Activated CD8-positive, alpha-beta memory T cell treated with anti-CD3 and anti-CD28 coated beads, Interleukin-2, amount 10 ng/mL, durations not matched to agents 7 days and 5 days (primary cell): ENCODE results near the gene SLC25A3. TPM values are rescaled to one million over a fixed set of nuclear protein-coding genes. Genes with fewer than 3 reads are reported as not detected.
"Not testable (repeated sequence)": the region's sequence is repeated elsewhere in the genome, so short reads cannot be mapped to it uniquely, and the experiment has no call there.

Experiments used
- ATAC-seq: fragments of 150-1000 bp; cut with Tn5 transposase; one replicate; pipeline ENCODE4 v1.10.0; 2021; ENCODE audit warnings: moderate library complexity
- CTCF ChIA-PET: fragments of 350-600 bp; sonication (Branson Sonifier 250); formaldehyde crosslinking; loops from one replicate; lab custom pipeline; 2021; ENCODE audit warnings: antibody characterized with exemption; lab: Charles Lee
- DNase-seq: peaks from one replicate; pipeline ENCODE4 v3.0.0-alpha.2; 2020
- H3K27ac Mint-ChIP-seq: one replicate; pipeline ENCODE4 v1.8.0; 2021; ENCODE audit warnings: mild to moderate bottlenecking, mixed read lengths
- H3K27me3 Mint-ChIP-seq: one replicate; pipeline ENCODE4 v1.8.0; 2021; ENCODE audit warnings: mixed read lengths
- H3K36me3 Mint-ChIP-seq: one replicate; pipeline ENCODE4 v1.8.0; 2021; ENCODE audit warnings: mild to moderate bottlenecking, mixed read lengths
- H3K4me1 Mint-ChIP-seq: one replicate; pipeline ENCODE4 v1.8.0; 2021; ENCODE audit warnings: mixed read lengths
- H3K4me3 Mint-ChIP-seq: one replicate; pipeline ENCODE4 v1.8.0; 2021; ENCODE audit warnings: mild to moderate bottlenecking, moderate library complexity, mixed read lengths
- H3K9me3 Mint-ChIP-seq: one replicate; pipeline ENCODE4 v1.8.0; 2022; ENCODE audit warnings: low read depth, mixed read lengths
- total RNA-seq, 2 experiments: library from RNA; stranded (reverse); gene quantifications; one replicate each; pipeline ENCODE4 v1.2.3, GENCODE V29; 2021

SLC25A3 gene
- total RNA-seq, 2 experiments from 2014 or later, result 360 to 485 TPM

DNA sequence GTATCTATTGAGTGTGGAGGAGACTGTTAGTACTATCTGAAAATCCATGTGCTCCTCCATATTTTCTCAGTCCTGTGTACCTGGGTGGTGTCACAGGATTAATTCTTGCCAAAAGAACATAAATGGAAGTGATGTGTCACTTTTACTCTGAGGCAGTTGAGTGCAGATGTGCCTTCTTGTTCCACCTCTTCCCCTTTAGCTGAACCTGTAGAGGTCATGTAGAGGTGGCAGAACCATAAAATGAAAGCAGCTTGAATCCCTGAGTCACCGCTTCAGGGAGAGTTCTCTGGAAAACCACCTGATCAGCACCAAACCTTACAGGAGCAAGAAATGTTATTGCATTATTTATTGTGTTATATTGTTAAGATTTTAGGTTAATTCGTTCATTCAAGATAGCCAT is 14.7 kb upstream of the SLC25A3 start:
- H3K4me1 Mint-ChIP-seq, result no peaks in the 10 kb centered on the region
- ATAC-seq (no peak), DNase-seq (no peak)
- peaks cover 3% of the 10 kb centered on the region for H3K27me3 Mint-ChIP-seq
- CTCF ChIA-PET, result interaction anchor here (1.0 kb wide), 1 partner anchor 12 kb away, joined by 4 read pairs; no protein-coding TSS in a partner anchor
- H3K27ac Mint-ChIP-seq, result no peak overlapping the region
- H3K9me3 Mint-ChIP-seq, result no peaks in the 10 kb centered on the region
- H3K36me3 Mint-ChIP-seq, result no peaks in the 10 kb centered on the region
- H3K4me3 Mint-ChIP-seq, result no peak overlapping the region

DNA sequence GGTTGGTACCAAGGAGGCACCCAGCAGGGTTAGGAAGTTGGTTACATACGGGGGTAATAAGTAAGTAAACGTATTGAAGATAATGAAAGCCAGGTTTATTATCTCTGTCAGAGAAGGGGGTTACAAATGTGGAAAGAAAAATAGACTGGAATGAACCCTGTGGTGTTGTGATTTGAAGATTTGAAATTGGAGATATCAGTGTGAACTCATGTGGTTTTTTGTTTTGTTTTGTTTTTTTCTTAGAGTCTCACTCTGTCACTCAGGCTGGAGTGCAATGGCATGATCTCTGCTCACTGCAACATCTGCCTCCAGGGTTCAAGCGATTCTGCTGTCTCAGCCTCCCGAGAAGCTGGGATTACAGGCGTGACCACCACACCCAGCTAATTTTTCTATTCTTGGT is 14.1 kb upstream of the SLC25A3 start:
- DNase-seq, result no peak
- Mint-ChIP-seq H3K36me3 (no peaks in the 10 kb centered on the region), H3K4me3 (no peak overlapping the region), H3K4me1 (no peaks in the 10 kb centered on the region), H3K9me3 (no peaks in the 10 kb centered on the region), H3K27ac (no peak overlapping the region), H3K27me3 (peaks cover 3% of the 10 kb centered on the region)
- ATAC-seq, result no peak
- CTCF ChIA-PET, result interaction anchor here (0.9 to 1.2 kb wide), 2 partner anchors 8 to 12 kb away, joined by 3 to 4 read pairs; no protein-coding TSS in a partner anchor

DNA sequence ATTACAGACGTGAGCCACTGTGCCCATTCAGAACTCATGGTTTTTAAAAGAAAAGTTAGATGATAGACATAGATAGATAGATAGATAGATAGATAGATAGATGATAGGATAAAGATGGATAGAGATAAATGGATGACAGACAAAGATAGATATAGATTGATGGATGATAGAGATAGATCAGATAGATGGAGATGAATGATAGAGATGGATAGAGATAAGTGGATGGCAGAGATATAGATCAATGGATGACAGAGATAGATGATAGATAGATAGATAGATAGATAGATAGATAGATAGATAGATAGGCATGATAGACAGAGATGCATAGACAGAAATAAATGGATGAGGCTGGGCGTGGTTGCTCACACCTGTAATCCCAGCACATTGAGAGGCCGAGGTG is 13.7 kb upstream of the SLC25A3 start:
- Mint-ChIP-seq H3K9me3 (no peaks in the 10 kb centered on the region), H3K36me3 (no peaks in the 10 kb centered on the region), H3K27me3 (peaks cover 3% of the 10 kb centered on the region), H3K4me3 (no peak overlapping the region), H3K4me1 (no peaks in the 10 kb centered on the region), H3K27ac (no peak overlapping the region)
- CTCF ChIA-PET, result interaction anchor here (0.9 to 1.2 kb wide), 2 partner anchors 9 to 13 kb away, joined by 3 to 4 read pairs; no protein-coding TSS in a partner anchor
- ATAC-seq, result no peak
- DNase-seq, result no peak

DNA sequence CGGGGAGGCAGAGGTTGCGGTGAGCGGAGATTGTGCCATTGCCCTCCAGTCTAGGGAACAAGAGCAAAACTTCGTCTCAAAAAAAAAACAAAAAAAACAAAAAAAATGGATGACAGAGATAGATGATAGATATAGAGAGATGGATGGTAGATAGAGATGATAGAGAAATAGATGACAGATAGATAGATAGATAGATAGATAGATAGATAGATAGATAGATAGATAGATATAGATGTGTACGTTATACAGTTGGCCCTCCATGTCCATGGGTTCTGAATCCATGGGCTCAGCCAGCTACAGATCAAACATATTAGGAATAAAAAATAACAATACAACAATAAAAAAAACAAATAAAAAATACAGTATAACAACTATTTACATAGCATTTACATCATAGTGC is 12.8 kb upstream of the SLC25A3 start:
- no peaks in the 10 kb centered on the region for H3K36me3 Mint-ChIP-seq
- H3K27me3 Mint-ChIP-seq, result peaks cover 3% of the 10 kb centered on the region
- H3K27ac Mint-ChIP-seq, result no peak overlapping the region
- H3K4me3 Mint-ChIP-seq, result no peak overlapping the region
- CTCF ChIA-PET, result interaction anchor here (1.2 to 1.5 kb wide), 3 partner anchors 13 to 74 kb away, joined by 3 to 9 read pairs (median 4); no protein-coding TSS in a partner anchor
- H3K4me1 Mint-ChIP-seq, result no peaks in the 10 kb centered on the region
- no peaks in the 10 kb centered on the region for H3K9me3 Mint-ChIP-seq
- no peak for DNase-seq
- ATAC-seq, result no peak

DNA sequence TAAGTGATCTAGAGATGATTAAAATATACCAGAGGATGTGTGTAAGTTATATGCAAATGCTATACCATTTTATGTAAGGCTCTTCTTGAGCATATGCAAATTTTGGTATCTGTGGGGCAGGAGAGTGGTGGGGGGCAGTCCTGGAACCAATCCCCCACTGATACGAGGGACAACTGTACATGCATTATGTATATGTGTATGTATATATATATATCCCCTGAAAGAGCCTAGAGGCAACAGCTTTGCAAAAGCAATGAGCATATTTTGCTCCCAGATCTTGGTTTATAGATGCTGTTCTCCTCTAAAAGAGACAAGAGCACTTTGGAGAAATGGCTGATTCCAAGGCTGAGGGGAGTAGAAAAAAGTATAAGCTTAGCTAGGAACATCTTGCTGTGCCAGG is 12.4 kb upstream of the SLC25A3 start:
- DNase-seq, result no peak
- ATAC-seq, result no peak
- H3K27ac Mint-ChIP-seq, result no peak overlapping the region
- no peak overlapping the region for H3K4me3 Mint-ChIP-seq
- H3K36me3 Mint-ChIP-seq, result no peaks in the 10 kb centered on the region
- H3K27me3 Mint-ChIP-seq, result peaks cover 3% of the 10 kb centered on the region
- H3K4me1 Mint-ChIP-seq, result no peaks in the 10 kb centered on the region
- H3K9me3 Mint-ChIP-seq, result no peaks in the 10 kb centered on the region
- CTCF ChIA-PET, result interaction anchor here (1.4 to 1.5 kb wide), 2 partner anchors 14 to 73 kb away, joined by 3 to 9 read pairs; no protein-coding TSS in a partner anchor

DNA sequence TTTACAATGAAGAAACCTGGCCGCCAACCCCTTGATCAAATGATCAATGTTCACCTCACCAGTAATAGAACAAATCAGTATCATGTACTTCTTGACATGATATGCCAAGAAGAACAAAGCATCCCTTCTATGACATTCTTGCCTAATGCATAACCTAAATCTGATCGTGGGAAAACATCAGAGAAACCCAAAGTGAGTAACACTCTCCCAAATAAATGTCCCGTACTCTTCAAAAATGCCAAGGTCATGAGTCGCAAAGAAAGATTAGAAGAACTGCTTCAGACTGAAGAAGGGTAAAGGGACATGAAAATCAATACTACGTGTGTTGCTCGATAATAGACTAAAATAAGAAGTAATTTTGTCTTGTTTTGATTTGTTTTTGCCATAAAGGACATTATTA is 11.4 kb upstream of the SLC25A3 start:
- H3K9me3 Mint-ChIP-seq, result no peaks in the 10 kb centered on the region
- H3K27ac Mint-ChIP-seq, result no peak overlapping the region
- no peaks in the 10 kb centered on the region for H3K36me3 Mint-ChIP-seq
- peaks cover 3% of the 10 kb centered on the region for H3K27me3 Mint-ChIP-seq
- CTCF ChIA-PET, result interaction anchor here (1.4 to 1.5 kb wide), 2 partner anchors 15 to 72 kb away, joined by 3 to 9 read pairs; no protein-coding TSS in a partner anchor
- H3K4me3 Mint-ChIP-seq, result no peak overlapping the region
- ATAC-seq, result no peak
- no peaks in the 10 kb centered on the region for H3K4me1 Mint-ChIP-seq
- DNase-seq, result no peak

DNA sequence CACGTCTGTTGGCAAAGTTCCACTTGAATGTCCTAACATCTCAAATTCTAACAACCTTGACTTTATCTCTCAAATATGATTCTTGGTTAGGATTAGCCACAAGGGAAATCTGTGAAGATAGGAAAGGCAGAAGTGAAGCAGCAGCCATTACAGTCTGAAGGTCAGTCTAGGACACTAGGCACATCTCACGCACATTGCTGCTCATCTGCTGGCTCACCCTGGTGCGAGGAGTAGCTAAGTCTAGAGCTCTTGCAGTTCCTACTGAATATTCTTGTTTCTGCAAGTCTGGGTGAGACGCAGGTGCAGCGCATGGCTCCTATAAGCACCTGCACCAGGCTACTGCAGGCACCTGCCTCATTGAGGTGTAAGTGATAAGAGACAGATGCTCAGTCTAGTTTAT is 6.4 kb upstream of the SLC25A3 start:
- Mint-ChIP-seq H3K4me3 (no peak overlapping the region), H3K36me3 (no peaks in the 10 kb centered on the region), H3K4me1 (no peaks in the 10 kb centered on the region), H3K27ac (no peak overlapping the region), H3K9me3 (no peaks in the 10 kb centered on the region), H3K27me3 (peaks cover under 1% of the 10 kb centered on the region)
- ATAC-seq (no peak), DNase-seq (no peak)
- CTCF ChIA-PET, result interaction anchor here (1.7 kb wide), 1 partner anchor 67 kb away, joined by 5 read pairs; no protein-coding TSS in a partner anchor

DNA sequence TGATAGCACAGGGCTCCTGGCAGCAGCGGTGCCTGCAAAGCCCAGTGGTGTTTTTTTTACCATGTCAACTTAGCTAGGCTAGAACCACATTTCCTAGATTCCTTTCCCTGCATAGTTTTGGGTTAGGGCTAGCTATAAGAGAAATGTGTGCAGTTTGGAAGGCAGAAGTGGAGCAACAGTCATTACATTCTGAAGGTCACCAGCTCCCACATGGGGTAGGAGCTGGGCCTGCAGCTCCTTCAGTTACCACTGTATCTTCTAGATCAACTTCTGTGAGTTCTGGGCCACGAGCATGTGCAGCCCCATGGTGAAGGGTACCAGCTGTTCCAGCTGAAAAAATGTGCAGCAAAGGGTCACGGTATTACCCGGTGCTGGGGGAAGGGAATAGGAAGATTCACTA is 2.3 kb upstream of the SLC25A3 start:
- no peaks in the 10 kb centered on the region for H3K9me3 Mint-ChIP-seq
- CTCF ChIA-PET, result interaction anchor here (0.7 to 1.7 kb wide), 4 partner anchors 9 to 73 kb away, joined by 3 to 6 read pairs (median 3); no protein-coding TSS in a partner anchor

DNA sequence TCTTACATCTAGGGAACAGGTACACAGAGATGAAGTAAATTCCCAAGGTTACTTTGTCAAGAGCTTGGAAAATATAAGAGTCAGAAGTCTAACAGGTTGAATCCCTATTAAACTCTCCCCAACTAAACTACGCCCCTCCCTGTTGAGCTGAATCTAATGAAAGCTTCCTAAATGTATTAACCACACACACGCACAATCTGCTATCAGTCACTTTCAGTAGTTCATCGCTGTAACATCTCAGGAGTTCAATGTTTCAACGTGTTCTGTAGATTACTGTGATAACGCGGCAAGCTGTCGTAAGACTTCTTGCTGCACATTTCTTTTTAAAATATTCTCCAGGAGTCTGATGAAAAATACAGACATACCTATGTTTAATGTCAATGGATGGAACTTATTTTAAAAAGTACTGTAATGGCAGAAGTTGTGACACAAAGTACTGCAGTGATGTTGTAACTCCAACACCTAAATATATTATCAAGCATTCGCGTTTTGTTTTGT is 612 bp upstream of the SLC25A3 start:
- ATAC-seq (no peak), DNase-seq (no peak)
- Mint-ChIP-seq H3K27ac (peak overlapping the region; percentile 98), H3K4me3 (peak overlapping the region; percentile 92), H3K36me3 (peaks cover 36% of the 10 kb centered on the region), H3K27me3 (no peaks in the 10 kb centered on the region), H3K4me1 (peaks cover 24% of the 10 kb centered on the region), H3K9me3 (no peaks in the 10 kb centered on the region)
- CTCF ChIA-PET, result interaction anchor here (0.8 to 3.9 kb wide), 8 partner anchors 14 to 406 kb away, joined by 3 to 27 read pairs (median 4); partner anchors contain the start of gene TMPO

More for the DNA sequence above, 2.3 kb upstream of the SLC25A3 start:
- no peak overlapping the region for H3K4me3 Mint-ChIP-seq
- DNase-seq, result no peak
- no peak overlapping the region for H3K27ac Mint-ChIP-seq
- H3K27me3 Mint-ChIP-seq, result no peaks in the 10 kb centered on the region
- H3K4me1 Mint-ChIP-seq, result peaks cover 14% of the 10 kb centered on the region
- ATAC-seq, result no peak
- H3K36me3 Mint-ChIP-seq, result peaks cover 21% of the 10 kb centered on the region

DNA sequence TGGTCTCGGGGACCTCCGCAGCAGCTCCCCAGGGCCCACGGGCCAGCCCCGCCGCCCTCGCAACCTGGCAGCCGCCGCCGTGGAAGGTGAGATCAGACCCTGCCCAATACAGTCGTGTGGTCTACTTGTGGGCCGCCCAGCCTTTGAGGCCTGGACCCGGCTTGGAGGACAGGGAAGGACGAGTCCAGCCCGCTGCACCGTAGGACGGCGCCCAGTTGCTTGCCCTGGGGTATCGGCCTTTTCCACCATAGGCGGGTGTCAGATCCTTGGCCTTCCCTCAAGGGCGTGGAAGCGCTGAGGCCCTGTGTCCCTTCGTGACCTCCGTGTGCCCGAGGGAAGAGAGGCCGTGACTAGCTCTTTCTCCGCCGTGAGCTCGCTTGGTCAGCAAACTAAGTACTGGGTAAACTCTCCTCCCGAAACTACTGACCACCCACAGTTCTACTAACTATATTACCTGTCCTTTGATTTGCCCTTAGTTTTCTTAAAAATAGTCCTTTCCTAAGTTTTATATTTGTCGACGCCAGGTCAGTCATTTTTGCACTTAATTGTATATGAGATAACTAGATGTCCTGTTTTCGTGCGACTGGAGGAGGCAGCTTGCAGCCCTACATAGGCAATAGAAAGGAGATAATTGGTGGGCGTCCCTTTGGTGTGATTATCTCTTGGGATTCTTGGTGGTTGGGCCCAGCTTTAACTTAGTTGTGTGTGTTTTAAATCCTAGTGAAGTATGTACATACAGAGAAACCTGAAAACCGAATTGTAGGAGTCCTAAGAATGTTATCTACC is 757 bp downstream of the SLC25A3 start:
- no peaks in the 10 kb centered on the region for H3K27me3 Mint-ChIP-seq
- H3K27ac Mint-ChIP-seq, result peak overlapping the region; percentile 98
- ATAC-seq, result peak; percentile 25
- peak; percentile 54 for DNase-seq
- peaks cover 41% of the 10 kb centered on the region for H3K36me3 Mint-ChIP-seq
- peak overlapping the region; percentile 92 for H3K4me3 Mint-ChIP-seq
- CTCF ChIA-PET, result interaction anchor here (0.9 to 3.9 kb wide), 8 partner anchors 13 to 78 kb away, joined by 3 to 27 read pairs (median 4); partner anchors contain the start of gene TMPO
- no peaks in the 10 kb centered on the region for H3K9me3 Mint-ChIP-seq
- peaks cover 30% of the 10 kb centered on the region for H3K4me1 Mint-ChIP-seq

DNA sequence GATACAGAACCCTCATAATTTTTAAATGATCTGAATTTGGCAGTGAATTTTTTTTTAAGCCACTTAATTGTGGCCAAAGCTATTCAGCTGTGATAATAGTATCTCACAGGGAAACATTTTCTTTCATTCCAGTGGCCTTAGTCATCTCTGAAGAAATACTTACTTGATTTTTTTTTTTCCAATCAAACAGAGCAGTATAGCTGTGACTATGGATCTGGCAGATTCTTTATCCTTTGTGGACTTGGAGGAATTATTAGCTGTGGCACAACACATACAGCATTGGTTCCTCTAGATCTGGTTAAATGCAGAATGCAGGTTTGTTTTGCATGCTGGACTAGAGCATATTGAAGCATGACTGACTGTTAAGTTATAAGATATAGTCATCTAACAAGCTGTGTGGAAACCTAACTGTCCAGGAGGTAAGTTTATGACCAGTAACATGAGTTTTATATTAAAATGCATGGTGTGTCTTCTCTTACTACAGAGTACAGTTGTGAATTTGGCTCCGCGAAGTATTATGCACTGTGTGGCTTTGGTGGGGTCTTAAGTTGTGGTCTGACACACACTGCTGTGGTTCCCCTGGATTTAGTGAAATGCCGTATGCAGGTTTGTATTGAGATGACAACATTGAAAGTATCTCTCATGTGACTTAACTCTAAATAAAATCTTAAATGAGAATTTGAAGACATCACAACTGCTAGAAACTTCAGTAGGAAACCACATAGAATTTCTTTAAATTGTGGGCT is 1.9 kb downstream of the SLC25A3 start:
- peaks cover 48% of the 10 kb centered on the region for H3K36me3 Mint-ChIP-seq
- CTCF ChIA-PET, result interaction anchor here (1.4 to 3.9 kb wide), 2 partner anchors 13 to 29 kb away, joined by 3 to 27 read pairs; no protein-coding TSS in a partner anchor
- no peak for ATAC-seq

DNA sequence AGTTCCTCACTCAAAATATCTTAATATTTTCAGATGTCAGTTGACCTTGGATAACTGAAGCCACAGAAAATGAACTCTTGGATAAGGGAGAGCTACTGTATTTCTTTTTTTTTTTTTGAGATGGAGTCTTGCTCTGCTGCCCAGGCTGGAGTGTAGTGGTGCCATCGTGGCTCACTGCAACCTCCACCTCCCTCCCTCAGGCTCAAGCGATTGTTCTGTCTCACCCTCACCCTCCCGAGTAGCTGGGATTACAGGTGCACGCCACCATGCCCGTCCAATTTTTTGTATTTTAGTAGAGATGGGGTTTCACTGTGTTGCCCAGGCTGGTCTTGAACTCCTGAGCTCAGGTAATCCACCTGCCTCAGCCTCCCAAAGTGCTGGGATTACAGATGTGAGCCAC is 3.8 kb downstream of the SLC25A3 start:
- Mint-ChIP-seq H3K36me3 (peaks cover 62% of the 10 kb centered on the region), H3K4me1 (peaks cover 30% of the 10 kb centered on the region)
- H3K9me3 Mint-ChIP-seq, H3K27me3 Mint-ChIP-seq, H3K27ac Mint-ChIP-seq, H3K4me3 Mint-ChIP-seq, ATAC-seq, DNase-seq: not testable (repeated sequence)
- CTCF ChIA-PET, result interaction anchor here (0.9 to 1.4 kb wide), 3 partner anchors 9 to 73 kb away, joined by 3 to 9 read pairs (median 3); no protein-coding TSS in a partner anchor

More for the DNA sequence above, 1.9 kb downstream of the SLC25A3 start:
- H3K9me3 Mint-ChIP-seq, result no peaks in the 10 kb centered on the region
- H3K4me1 Mint-ChIP-seq, result peaks cover 30% of the 10 kb centered on the region
- peak overlapping the region; percentile 92 for H3K4me3 Mint-ChIP-seq
- no peaks in the 10 kb centered on the region for H3K27me3 Mint-ChIP-seq
- peak overlapping the region; percentile 98 for H3K27ac Mint-ChIP-seq
- peak; percentile 61 for DNase-seq

DNA sequence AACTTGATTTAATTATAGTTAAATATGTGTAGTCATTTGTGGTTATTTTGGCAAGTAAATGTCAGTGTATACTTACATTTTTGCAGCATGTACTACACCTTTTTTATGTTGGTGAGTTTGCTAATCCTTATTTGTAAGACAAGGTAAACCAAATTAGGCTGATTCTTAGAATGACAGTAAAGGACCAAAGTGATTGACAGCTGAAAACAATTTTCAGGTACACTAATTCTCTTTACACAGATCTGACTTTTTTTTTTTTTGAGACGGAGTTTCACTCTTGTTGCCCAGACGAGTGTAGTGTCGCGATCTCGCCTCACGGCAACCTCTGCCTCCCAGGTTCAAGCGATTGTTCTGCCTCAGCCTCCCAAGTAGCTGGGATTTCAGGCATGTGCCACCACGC is 8.4 kb downstream of the SLC25A3 start:
- H3K36me3 Mint-ChIP-seq, result peaks cover 48% of the 10 kb centered on the region

More for the DNA sequence above, 8.4 kb downstream of the SLC25A3 start:
- Mint-ChIP-seq H3K9me3 (no peaks in the 10 kb centered on the region), H3K27me3 (no peaks in the 10 kb centered on the region), H3K27ac (no peak overlapping the region), H3K4me3 (no peak overlapping the region), H3K4me1 (peaks cover 8% of the 10 kb centered on the region)
- DNase-seq (no peak), ATAC-seq (no peak)
- CTCF ChIA-PET, result interaction anchor here (0.7 to 1.5 kb wide), 2 partner anchors 30 to 43 kb away, joined by 3 read pairs; partner anchors contain the start of genes APAF1 and IKBIP
